BLaER1 treated with 17β-estradiol and CSF1 and Interleukin-3, amounts not matched to agents 10 nM and 100 nM (cell line): ENCODE measurements around the gene TMCC2.

Source experiments
- H3K27ac ChIP-seq, 11 experiments: shearing (Covaris generic); formaldehyde crosslinking; 2 replicates each; pipeline ENCODE4 v1.8.1; 2022
- H3K27me3 ChIP-seq, 11 experiments: shearing (Covaris generic); formaldehyde crosslinking; 2 replicates each; pipeline ENCODE4 v1.8.1; 2022
- H3K36me3 ChIP-seq, 11 experiments: shearing (Covaris generic); formaldehyde crosslinking; 2 replicates each; pipeline ENCODE4 v1.8.1; 2022
- H3K4me1 ChIP-seq, 10 experiments: shearing (Covaris generic); formaldehyde crosslinking; 2 replicates each; pipeline ENCODE4 v1.8.1; 2022
- H3K4me2 ChIP-seq, 11 experiments: shearing (Covaris generic); formaldehyde crosslinking; 2 replicates each; pipeline ENCODE4 v1.8.1; 2022
- H3K4me3 ChIP-seq, 10 experiments: shearing (Covaris generic); formaldehyde crosslinking; 2 replicates each; pipeline ENCODE4 v1.8.1; 2022
- H3K9ac ChIP-seq, 11 experiments: shearing (Covaris generic); formaldehyde crosslinking; 2 replicates each; pipeline ENCODE4 v1.8.1; 2022
- H3K9me3 ChIP-seq, 11 experiments: shearing (Covaris generic); formaldehyde crosslinking; replicated peaks in 1 of 11; 2 replicates each; pipeline ENCODE4 v1.8.1; 2022
- H4K20me1 ChIP-seq, 11 experiments: shearing (Covaris generic); formaldehyde crosslinking; 2 replicates each; pipeline ENCODE4 v1.8.1; 2022
- Cebpa-rat ChIP-seq, 11 experiments: shearing (Covaris generic); IDR thresholded peaks; 2 replicates each; pipeline ENCODE4 v1.8.1; 2022

Gene TMCC2

GRCh38 chr1:205301205-205301821, 73.6 kb downstream of the TMCC2 start:
- Histone ChIP-seq H3K4me1 (peaks cover 16 to 43% (median 29%) of the 10 kb centered on the region in 10 experiments), H3K9me3 (no peaks in the 10 kb centered on the region), H3K36me3 (peaks cover 0 to 30% (median 0%) of the 10 kb centered on the region in 11 experiments; a peak in 3 of 22 replicates), H3K4me3 (no peak overlapping the region), H3K4me2 (peak overlapping the region in 7 of 11 experiments; percentile 16 to 56 (median 45); a peak in 12 of 22 replicates), H4K20me1 (peaks cover 0 to 10% (median 0%) of the 10 kb centered on the region in 11 experiments; a peak in 3 of 22 replicates), H3K9ac (no peak overlapping the region), H3K27me3 (peaks cover 0 to 8% (median 0%) of the 10 kb centered on the region in 11 experiments; a peak in 2 of 22 replicates), H3K27ac (no peak overlapping the region)
- no peak for TF ChIP-seq Cebpa-rat (IDR thresholded peaks at IDR 0.05)

- Histone ChIP-seq H3K4me1 (peaks cover 16 to 43% (median 29%) of the 10 kb centered on the region in 10 experiments), H3K36me3 (peaks cover 0 to 35% (median 0%) of the 10 kb centered on the region in 11 experiments; a peak in 3 of 22 replicates), H3K9ac (no peak overlapping the region), H3K9me3 (no peaks in the 10 kb centered on the region), H4K20me1 (peaks cover 0 to 10% (median 0%) of the 10 kb centered on the region in 11 experiments; a peak in 3 of 22 replicates), H3K4me3 (no peak overlapping the region), H3K27ac (no peak overlapping the region), H3K27me3 (peaks cover 0 to 8% (median 0%) of the 10 kb centered on the region in 11 experiments; a peak in 2 of 22 replicates), H3K4me2 (no peak overlapping the region)
- no peak for TF ChIP-seq Cebpa-rat (IDR thresholded peaks at IDR 0.05)
These were observed 74.3 kb downstream of the TMCC2 start for GRCh38 chr1:205301842-205302588.

- peaks cover 11 to 43% (median 28%) of the 10 kb centered on the region in 10 experiments for H3K4me1 ChIP-seq
- no peak overlapping the region for H3K9ac ChIP-seq
- H4K20me1 ChIP-seq = peaks cover 0 to 9% (median 0%) of the 10 kb centered on the region in 11 experiments; a peak in 3 of 22 replicates
- H3K27me3 ChIP-seq = peaks cover 0 to 8% (median 0%) of the 10 kb centered on the region in 11 experiments; a peak in 2 of 22 replicates
- TF ChIP-seq Cebpa-rat (IDR thresholded peaks at IDR 0.05) = no peak
- H3K36me3 ChIP-seq = peaks cover 0 to 49% (median 0%) of the 10 kb centered on the region in 11 experiments; a peak in 3 of 22 replicates
- no peaks in the 10 kb centered on the region for H3K9me3 ChIP-seq
- no peak overlapping the region for H3K4me3 ChIP-seq
- peak overlapping the region in 1 of 11 experiments; percentile 71; a peak in 1 of 22 replicates for H3K4me2 ChIP-seq
- no peak overlapping the region for H3K27ac ChIP-seq
These were observed 75.6 kb downstream of the TMCC2 start for GRCh38 chr1:205303247-205303888.

GRCh38 chr1:205304046-205304694, 76.4 kb downstream of the TMCC2 start:
- Histone ChIP-seq H3K4me3 (no peak overlapping the region), H3K9me3 (no peaks in the 10 kb centered on the region), H3K36me3 (peaks cover 0 to 51% (median 0%) of the 10 kb centered on the region in 11 experiments; a peak in 3 of 22 replicates), H3K27ac (peak overlapping the region in 2 of 11 experiments; percentile 32 to 37; a peak in 3 of 22 replicates), H3K9ac (no peak overlapping the region; a peak in 1 of 22 replicates), H3K4me1 (peaks cover 6 to 37% (median 22%) of the 10 kb centered on the region in 10 experiments; a peak in 18 of 20 replicates), H3K4me2 (peak overlapping the region in 7 of 11 experiments; percentile 3 to 75 (median 64); a peak in 10 of 22 replicates), H4K20me1 (peaks cover 0 to 9% (median 0%) of the 10 kb centered on the region in 11 experiments; a peak in 2 of 22 replicates), H3K27me3 (peaks cover 0 to 8% (median 0%) of the 10 kb centered on the region in 11 experiments; a peak in 2 of 22 replicates)
- no peak for TF ChIP-seq Cebpa-rat (IDR thresholded peaks at IDR 0.05)

GRCh38 chr1:205304695-205305070, 76.9 kb downstream of the TMCC2 start:
- Histone ChIP-seq H4K20me1 (peaks cover 0 to 9% (median 0%) of the 10 kb centered on the region in 11 experiments; a peak in 2 of 22 replicates), H3K4me1 (peaks cover 6 to 34% (median 22%) of the 10 kb centered on the region in 10 experiments; a peak in 18 of 20 replicates), H3K9me3 (no peaks in the 10 kb centered on the region), H3K27ac (peak overlapping the region in 2 of 11 experiments; percentile 32 to 37; a peak in 3 of 22 replicates), H3K4me3 (no peak overlapping the region), H3K4me2 (peak overlapping the region in 7 of 11 experiments; percentile 3 to 75 (median 64); a peak in 10 of 22 replicates), H3K27me3 (peaks cover 0 to 8% (median 0%) of the 10 kb centered on the region in 11 experiments; a peak in 2 of 22 replicates), H3K9ac (no peak overlapping the region; a peak in 1 of 22 replicates), H3K36me3 (peaks cover 0 to 53% (median 0%) of the 10 kb centered on the region in 11 experiments; a peak in 3 of 22 replicates)
- no peak for TF ChIP-seq Cebpa-rat (IDR thresholded peaks at IDR 0.05)

- Histone ChIP-seq H3K27me3 (peaks cover 0 to 6% (median 0%) of the 10 kb centered on the region in 11 experiments; a peak in 2 of 22 replicates), H3K4me3 (no peak overlapping the region), H3K27ac (no peak overlapping the region), H3K9me3 (no peaks in the 10 kb centered on the region), H3K36me3 (peaks cover 0 to 65% (median 0%) of the 10 kb centered on the region in 11 experiments; a peak in 3 of 22 replicates), H3K9ac (no peak overlapping the region), H3K4me1 (peaks cover 0 to 49% (median 18%) of the 10 kb centered on the region in 10 experiments; a peak in 13 of 20 replicates), H4K20me1 (peaks cover 0 to 9% (median 0%) of the 10 kb centered on the region in 11 experiments; a peak in 2 of 22 replicates), H3K4me2 (peak overlapping the region in 1 of 11 experiments; percentile 41; a peak in 2 of 22 replicates)
- no peak for TF ChIP-seq Cebpa-rat (IDR thresholded peaks at IDR 0.05)
These were observed 79.3 kb downstream of the TMCC2 start for GRCh38 chr1:205306929-205307566.

- H3K27ac ChIP-seq = no peak overlapping the region
- H3K4me2 ChIP-seq = peak overlapping the region in 1 of 11 experiments; percentile 94; a peak in 2 of 22 replicates
- H3K27me3 ChIP-seq = peaks cover 0 to 6% (median 0%) of the 10 kb centered on the region in 11 experiments; a peak in 2 of 22 replicates
- no peaks in the 10 kb centered on the region for H3K9me3 ChIP-seq
- TF ChIP-seq Cebpa-rat (IDR thresholded peaks at IDR 0.05) = no peak
- no peak overlapping the region for H3K9ac ChIP-seq
- peaks cover 0 to 49% (median 0%) of the 10 kb centered on the region in 11 experiments; a peak in 3 of 22 replicates for H3K36me3 ChIP-seq
- H3K4me3 ChIP-seq = no peak overlapping the region
- H4K20me1 ChIP-seq = no peaks in the 10 kb centered on the region; a peak in 1 of 22 replicates
- peaks cover 23 to 63% (median 37%) of the 10 kb centered on the region in 10 experiments for H3K4me1 ChIP-seq
These were observed 82.0 kb downstream of the TMCC2 start for GRCh38 chr1:205309741-205310140.
